Cardiac atrium fibroblast (primary cell): ENCODE measurements around the gene MFAP3. TPM values are rescaled to one million over a fixed set of nuclear protein-coding genes. Genes with fewer than 3 reads are reported as not detected.

ENCODE experiments used
- total RNA-seq: library from RNA; depleted of rRNA; stranded (reverse); fragments of >200 nt; gene quantifications from 2 replicates; pipeline ENCODE4 v1.2.3, GENCODE V29; 2015

MFAP3 gene
- total RNA-seq = 48.0 and 57.9 TPM in 2 replicates

DNA sequence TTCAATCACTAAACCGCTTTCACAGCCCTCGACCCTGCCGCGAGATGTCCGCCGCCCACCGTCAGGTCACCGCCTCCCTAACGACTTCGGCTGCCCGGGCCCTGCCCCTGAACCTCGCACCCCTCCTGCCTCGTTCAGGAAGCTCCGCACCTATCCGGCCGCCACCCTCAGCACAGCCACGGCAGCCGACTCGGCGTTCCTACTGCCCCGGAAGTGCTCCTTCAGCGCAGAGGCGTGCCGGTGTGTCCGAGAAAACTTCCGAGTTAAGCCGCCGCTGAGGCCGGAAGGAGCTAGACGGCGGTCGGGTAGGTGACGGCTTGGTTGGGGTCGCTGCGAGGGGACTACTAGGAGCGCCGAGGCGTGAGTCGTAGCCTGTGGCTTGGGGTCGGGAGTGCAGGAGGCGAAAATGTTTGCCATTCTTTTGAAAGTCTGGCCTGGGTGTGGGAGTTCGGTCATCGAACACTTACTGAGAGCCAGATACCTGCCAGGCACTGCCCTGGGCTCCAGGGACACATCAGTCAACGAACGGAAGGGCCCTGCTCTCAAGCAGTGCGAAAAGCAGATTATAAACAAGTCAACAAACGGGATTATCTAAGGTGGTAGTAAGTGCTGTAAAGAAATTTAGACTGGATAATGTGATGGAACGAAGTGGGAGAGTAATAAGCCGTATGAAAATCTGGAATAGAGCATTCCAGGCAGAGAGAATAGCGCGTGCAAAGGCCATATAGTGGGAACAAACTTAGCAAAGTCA, at the start of gene MFAP3, which contains the start of gene FAM114A2:
Gene MFAP3 (plus strand): TSS at position 261 of the 751 bp plus-strand sequence. CDS start 10,756 bp downstream, outside the sequence.
Gene FAM114A2 (minus strand): TSS at position 204 of the 751 bp plus-strand sequence. CDS start 3,957 bp downstream, outside the sequence.

Other genes starting within 250 kb of the MFAP3 start
- gene FAM114A2, start 57 bp upstream of the MFAP3 start, total RNA-seq = 35.0 and 47.3 TPM in 2 replicates
- gene GALNT10, start 151.8 kb downstream of the MFAP3 start, total RNA-seq = 47.8 and 55.1 TPM in 2 replicates